A549 (cell line): ENCODE results near the gene RAP2A. TPM values are rescaled to one million over a fixed set of nuclear protein-coding genes. Genes with fewer than 3 reads are reported as not detected.

ENCODE experiments used
- ATAC-seq, 2 experiments: fragments of 200-7000 bp in 1 of 2; fragments of >200 bp in 1 of 2; cut with Nextera tagmentation in 1 of 2; cut with Tn5 transposase in 1 of 2; 3 replicates each; pipeline versions ENCODE4 v1.8.0 to v1.9.1; 2018 to 2020; ENCODE audit warnings: mild to moderate bottlenecking in 1 of 2, moderate library complexity in 1 of 2
- CTCF ChIA-PET: fragments of 300-600 bp; sonication (Branson Sonifier 250); formaldehyde crosslinking; extraction: SDS; loops from one replicate; lab custom pipeline; 2021; ENCODE audit warnings: antibody characterized with exemption, inconsistent platforms; lab: Yijun Ruan, JAX
- POLR2A ChIA-PET: fragments of 350-600 bp; formaldehyde crosslinking; extraction: SDS; loops from one replicate; lab custom pipeline; 2021; ENCODE audit warnings: antibody characterized with exemption, inconsistent platforms; lab: Yijun Ruan, JAX
- DNase-seq, 2 experiments: peaks; one replicate each; pipeline versions ENCODE4 v3.0.0 to v3.0.0-alpha.2; 2011 to 2016; ENCODE audit warnings: low read depth in 1 of 2, low spot score in 1 of 2
- FAIRE-seq: peaks from 2 replicates; lab custom pipeline; 2011; peaks lifted over from hg19 to GRCh38; lab: Jason Lieb, UNC
- H3K27ac ChIP-seq, 2 experiments: fragments of >200 bp; sonication (Bioruptor Twin); formaldehyde crosslinking; 3 replicates each; pipeline ENCODE4 v1.5.1; 2016 to 2017
- H3K4me1 ChIP-seq: fragments of >200 bp; sonication (Bioruptor Twin); formaldehyde crosslinking; 3 replicates; pipeline ENCODE4 v1.6.1; 2016
- H3K4me2 ChIP-seq: fragments of >200 bp; sonication (Bioruptor Twin); formaldehyde crosslinking; 3 replicates; pipeline ENCODE4 v1.6.1; 2016
- H3K4me3 ChIP-seq: fragments of >200 bp; sonication (Bioruptor Twin); formaldehyde crosslinking; 3 replicates; pipeline ENCODE4 v1.5.1; 2016
- H3K9me3 ChIP-seq: fragments of >200 bp; sonication (Bioruptor Twin); formaldehyde crosslinking; 3 replicates; pipeline ENCODE4 v1.6.1; 2016
- CBX2 ChIP-seq: fragments of 200-600 bp; sonication (generic); IDR thresholded peaks from 2 replicates; pipeline ENCODE4 v1.6.1; 2016; ENCODE audit warnings: low read depth, mild to moderate bottlenecking, borderline replicate concordance
- CEBPB ChIP-seq, 2 experiments: fragments of >200 bp in 1 of 2; sonication (Bioruptor Twin) in 1 of 2; formaldehyde crosslinking in 1 of 2; IDR thresholded peaks; 2 replicates each; pipeline ENCODE4 v1.6.1; 2012 to 2016
- CHD4 ChIP-seq: fragments of 200-600 bp; sonication (generic); IDR thresholded peaks from 2 replicates; pipeline ENCODE4 v1.6.1; 2016; ENCODE audit warnings: antibody characterized with exemption, mild to moderate bottlenecking, borderline replicate concordance
- CTCF ChIP-seq: fragments of >200 bp; sonication (Bioruptor Twin); formaldehyde crosslinking; IDR thresholded peaks from 3 replicates; pipeline ENCODE4 v1.5.1; 2016
- EHF ChIP-seq: fragments of 250-450 bp; sonication (Bioruptor Pico); IDR thresholded peaks from 2 replicates; pipeline ENCODE4 v1.5.0; 2020; ENCODE audit warnings: mild to moderate bottlenecking
- EP300 ChIP-seq, 2 experiments: fragments of >200 bp; sonication (Bioruptor Twin); formaldehyde crosslinking; IDR thresholded peaks; 2 replicates in 1 of 2; 3 replicates in 1 of 2; pipeline ENCODE4 v1.6.1; 2016 to 2017
- FOSL2 ChIP-seq, 2 experiments: fragments of 450-650 bp in 1 of 2; fragments of >200 bp in 1 of 2; sonication (Bioruptor Twin) in 1 of 2; formaldehyde crosslinking; IDR thresholded peaks; 2 replicates each; pipeline versions ENCODE4 v1.5.0 to v1.6.1; 2016 to 2020; ENCODE audit warnings: mild to moderate bottlenecking in 1 of 2, moderate library complexity in 1 of 2
- FOXS1 ChIP-seq: fragments of 250-450 bp; sonication (Bioruptor Pico); IDR thresholded peaks from 2 replicates; pipeline ENCODE4 v1.5.0; 2020; ENCODE audit warnings: mild to moderate bottlenecking, moderate library complexity
- HES2 ChIP-seq: fragments of >200 bp; sonication (Bioruptor Twin); formaldehyde crosslinking; IDR thresholded peaks from 2 replicates; pipeline ENCODE4 v1.6.1; 2016
- HEYL ChIP-seq: fragments of 250-450 bp; sonication (Bioruptor Pico); IDR thresholded peaks from 2 replicates; pipeline ENCODE4 v1.8.0; 2021; ENCODE audit warnings: mild to moderate bottlenecking, moderate library complexity
- HOXB5 ChIP-seq: fragments of 250-450 bp; sonication (Bioruptor Pico); IDR thresholded peaks from 2 replicates; pipeline ENCODE4 v1.5.0; 2020; ENCODE audit warnings: mild to moderate bottlenecking, moderate library complexity
- JUN ChIP-seq, 2 experiments: fragments of >200 bp; sonication (Bioruptor Twin); formaldehyde crosslinking; IDR thresholded peaks; 2 replicates in 1 of 2; 3 replicates in 1 of 2; pipeline ENCODE4 v1.6.1; 2016 to 2017
- JUNB ChIP-seq: fragments of >200 bp; sonication (Bioruptor Twin); formaldehyde crosslinking; IDR thresholded peaks from 2 replicates; pipeline ENCODE4 v1.6.1; 2016
- MAFK ChIP-seq: fragments of 450-650 bp; IDR thresholded peaks from 2 replicates; pipeline ENCODE4 v1.6.1; 2014; ENCODE audit not compliant: partially characterized antibody
- MAZ ChIP-seq: fragments of 150-350 bp; IDR thresholded peaks from 2 replicates; pipeline ENCODE4 v1.6.1; 2014; ENCODE audit warnings: antibody characterized with exemption, low read depth, low read length, borderline replicate concordance
- MYC ChIP-seq: IDR thresholded peaks from 2 replicates; pipeline ENCODE4 v1.6.1; 2012; ENCODE audit warnings: mild to moderate bottlenecking, inconsistent platforms, low read length, improper control_type of control experiment, borderline replicate concordance
- NR3C1 ChIP-seq: fragments of >200 bp; sonication (Bioruptor Twin); formaldehyde crosslinking; IDR thresholded peaks from 3 replicates; pipeline ENCODE4 v1.6.1; 2017
- PBX3 ChIP-seq: IDR thresholded peaks from 2 replicates; pipeline ENCODE4 v1.6.1; 2012
- RCOR1 ChIP-seq: fragments of 150-350 bp; IDR thresholded peaks from 2 replicates; pipeline ENCODE4 v1.6.1; 2014; ENCODE audit warnings: antibody characterized with exemption, low read length, low read depth
- RFX5 ChIP-seq: fragments of 450-650 bp; IDR thresholded peaks from 2 replicates; pipeline ENCODE4 v1.7.1; 2014; ENCODE audit warnings: antibody characterized with exemption, mild to moderate bottlenecking, moderate library complexity
- TFCP2L1 ChIP-seq: fragments of 250-450 bp; sonication (Bioruptor Pico); IDR thresholded peaks from 2 replicates; pipeline ENCODE4 v1.5.0; 2021; ENCODE audit warnings: mild to moderate bottlenecking
- ZNF302 ChIP-seq: fragments of 250-450 bp; sonication (Bioruptor Pico); IDR thresholded peaks from 2 replicates; pipeline ENCODE4 v1.9.0; 2021; ENCODE audit warnings: inconsistent platforms, mild to moderate bottlenecking, moderate library complexity
- WGBS: methylation state at CpG from one replicate; pipeline ENCODE4 v1.1.6; 2017; ENCODE audit errors: missing lambda C conversion rate; 5-methylcytosine and 5-hydroxymethylcytosine counted together
- polyA plus RNA-seq, 4 experiments: library from polyadenylated mRNA; depleted of rRNA in 3 of 4; stranded (reverse); fragments of >200 nt; fragmentation: RNase III in 1 of 4; extraction: RNeasy Plus Mini Kit Qiagen cat#74134 plus additional on column Dnase treatment in 1 of 4; gene quantifications; 2 replicates in 3 of 4; 3 replicates in 1 of 4; pipeline ENCODE4 v1.2.3, GENCODE V29; 2011 to 2017

RAP2A gene
- polyA plus RNA-seq, 2 of the 4 experiments (the other 2 are of a cell fraction): 8.7 to 10.9 TPM

- TF ChIP-seq FOSL2 (IDR thresholded peaks at IDR 0.05) (peak; percentile 59; the same call in 1 of the 2 replicates), FOSL2 (CRISPR knock-in tag; IDR thresholded peaks at IDR 0.05) (peak; percentile 58), JUN (IDR thresholded peaks at IDR 0.05) (no peak), MYC (no peak), CEBPB (IDR thresholded peaks at IDR 0.05) (peak; percentile 9 to 51; a peak in 1 of 4 replicates), JUNB (0 out of 2 replicates have a peak, but pooled peaks have one; percentile 35)
- Histone ChIP-seq H3K27ac (peak overlapping the region; percentile 27 to 73; a peak in 5 of 6 replicates), H3K4me1 (peaks cover 14% of the 10 kb centered on the region; the same call in 2 of the 3 replicates), H3K9me3 (no peaks in the 10 kb centered on the region), H3K4me3 (no peak overlapping the region), H3K4me2 (peak overlapping the region; percentile 58)
- DNase-seq (peak; percentile 9 to 12), ATAC-seq (peak; percentile 54 to 80), FAIRE-seq (no peak)
- POLR2A ChIA-PET: no interaction called here
- CTCF ChIA-PET: no interaction called here
- 43% methylated on average over 4 of the region's 4 CpGs for WGBS
Observed at GRCh38 chr13:97395447-97396136, 38.4 kb upstream of the RAP2A start.

- no peak for ATAC-seq
- Histone ChIP-seq H3K4me1 (peaks cover 14% of the 10 kb centered on the region; the same call in 2 of the 3 replicates), H3K4me3 (no peak overlapping the region), H3K27ac (no peak overlapping the region), H3K9me3 (no peaks in the 10 kb centered on the region), H3K4me2 (no peak overlapping the region)
- 96% methylated on average over 10 of the region's 10 CpGs for WGBS
- DNase-seq: no peak
- CTCF ChIA-PET: interaction anchor here (1.1 to 1.5 kb wide), 2 partner anchors 10 to 38 kb away, joined by 3 to 7 read pairs; no protein-coding TSS in a partner anchor
- no peak for FAIRE-seq
- POLR2A ChIA-PET: interaction anchor here (0.9 kb wide), 1 partner anchor 36 kb away, joined by 3 read pairs; no protein-coding TSS in a partner anchor
- TF ChIP-seq JUNB: no peak
- TF ChIP-seq MAFK: no peak
- TF ChIP-seq ZNF302 (CRISPR knock-in tag): no peak
- no peak for TF ChIP-seq RFX5
- TF ChIP-seq JUN (IDR thresholded peaks at IDR 0.05): no peak
- TF ChIP-seq CBX2: no peak
- no peak for TF ChIP-seq TFCP2L1 (CRISPR knock-in tag)
- TF ChIP-seq FOXS1 (CRISPR knock-in tag): no peak
- TF ChIP-seq CHD4: no peak
- TF ChIP-seq MAZ: no peak
- no peak for TF ChIP-seq HOXB5
- TF ChIP-seq EP300 (IDR thresholded peaks at IDR 0.05): no peak
- no peak for TF ChIP-seq HEYL (CRISPR knock-in tag)
- no peak for TF ChIP-seq RCOR1
- TF ChIP-seq CTCF: no peak
- no peak for TF ChIP-seq EHF
- no peak for TF ChIP-seq FOSL2 (IDR thresholded peaks at IDR 0.05)
- TF ChIP-seq FOSL2 (CRISPR knock-in tag; IDR thresholded peaks at IDR 0.05): no peak
- TF ChIP-seq PBX3: no peak
- TF ChIP-seq NR3C1: no peak
- no peak for TF ChIP-seq HES2
Observed at GRCh38 chr13:97397267-97397666, 36.7 kb upstream of the RAP2A start.
